HG03439 (cell line): ENCODE data around the gene LCLAT1.

Experiments used
- ATAC-seq: cut with Tn5 transposase; IDR thresholded peaks from one replicate; pipeline ENCODE4 v1.9.1; 2021; ENCODE audit warnings: mild to moderate bottlenecking, moderate library complexity; ENCODE audit not compliant: unreplicated experiment

Gene LCLAT1

GRCh38 chr2:30663321-30663720, 216.3 kb downstream of the LCLAT1 start:
- no peak for ATAC-seq

GRCh38 chr2:30663806-30664205, 216.8 kb downstream of the LCLAT1 start:
- ATAC-seq = no peak

DNA sequence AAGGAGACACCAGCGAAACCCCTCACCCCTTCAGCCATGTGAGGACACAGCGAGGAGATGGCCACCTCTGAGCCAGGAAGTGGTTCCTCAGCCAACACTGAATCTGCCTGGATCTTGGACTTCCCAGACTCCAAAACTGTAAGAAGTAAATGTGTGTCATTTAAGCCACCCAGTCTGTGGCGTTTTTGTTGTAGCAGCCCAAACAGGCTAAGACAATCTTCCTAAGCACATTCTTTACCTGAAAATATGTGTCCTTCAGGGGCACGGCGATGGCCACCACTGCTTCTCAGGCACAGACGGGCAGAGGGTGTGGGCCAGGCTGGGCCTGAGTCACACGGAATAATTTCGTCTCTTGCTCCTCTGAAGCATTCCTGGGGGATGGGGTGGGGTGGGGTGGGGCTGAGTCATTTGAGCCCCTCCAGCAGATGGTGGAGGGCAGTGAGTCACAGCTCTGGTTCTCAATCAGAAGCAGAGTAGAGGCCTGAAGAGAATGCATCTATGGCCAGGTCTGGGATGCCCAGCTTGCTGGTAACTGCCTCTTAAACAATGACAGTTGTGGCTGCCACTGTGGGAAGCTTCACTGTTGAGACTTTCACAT, 217.8 kb downstream of the LCLAT1 start:
- ATAC-seq = no peak

DNA sequence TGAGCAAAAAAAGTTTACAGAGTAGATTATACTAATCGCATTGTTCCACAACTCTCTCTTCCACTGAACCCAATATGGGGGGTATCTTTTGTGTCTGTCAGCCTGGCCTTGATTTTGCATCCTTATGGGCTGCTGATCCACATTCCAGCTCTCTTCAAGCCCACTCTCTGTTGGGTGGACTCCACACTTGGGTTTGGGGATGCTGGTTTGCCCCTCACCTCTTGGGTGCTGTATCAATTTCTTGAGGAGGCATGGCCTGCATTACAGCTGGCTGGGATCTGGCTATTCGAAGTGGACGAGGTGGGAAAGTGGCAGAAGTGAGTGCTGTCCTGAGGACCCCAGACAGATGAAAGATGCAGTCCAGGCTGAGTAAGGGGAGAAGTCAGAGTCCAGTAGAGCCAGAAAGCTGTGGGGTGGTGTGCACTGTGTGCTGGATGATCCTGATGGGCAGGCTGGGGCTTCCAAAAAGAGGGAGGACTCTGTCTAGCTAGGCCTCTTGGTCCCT, 218.8 kb downstream of the LCLAT1 start:
- ATAC-seq = no peak

DNA sequence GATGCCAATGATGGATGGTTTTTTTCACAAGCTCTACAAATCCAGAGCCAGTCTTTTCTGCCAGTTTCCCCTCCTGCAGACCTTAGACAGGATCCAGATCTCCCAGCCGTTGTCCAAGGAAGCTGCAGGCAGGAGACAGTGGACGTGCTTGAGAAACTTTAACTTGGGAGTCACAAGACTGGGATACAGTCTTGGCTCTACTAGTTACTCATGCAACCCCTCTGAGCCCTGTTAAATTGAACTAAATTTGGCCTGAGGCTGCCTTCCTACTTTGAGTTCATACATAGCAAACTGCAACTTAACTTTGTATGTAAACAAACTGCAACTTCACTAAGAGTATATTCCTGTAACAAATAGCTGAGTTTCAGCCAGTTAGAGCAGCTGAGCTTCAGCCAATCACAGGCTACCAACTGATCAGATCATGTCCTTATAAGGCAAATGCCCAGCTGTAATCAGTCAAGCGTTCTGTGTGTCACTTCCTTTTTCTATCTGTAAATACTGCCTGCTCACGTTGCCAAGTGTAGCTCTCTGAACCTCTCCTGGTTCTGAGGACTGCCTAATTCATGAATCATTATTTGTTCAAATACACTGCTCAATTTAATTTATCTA, 219.3 kb downstream of the LCLAT1 start:
- ATAC-seq = no peak

- ATAC-seq = no peak
Observed at GRCh38 chr2:30670453-30670852, 223.4 kb downstream of the LCLAT1 start.

DNA sequence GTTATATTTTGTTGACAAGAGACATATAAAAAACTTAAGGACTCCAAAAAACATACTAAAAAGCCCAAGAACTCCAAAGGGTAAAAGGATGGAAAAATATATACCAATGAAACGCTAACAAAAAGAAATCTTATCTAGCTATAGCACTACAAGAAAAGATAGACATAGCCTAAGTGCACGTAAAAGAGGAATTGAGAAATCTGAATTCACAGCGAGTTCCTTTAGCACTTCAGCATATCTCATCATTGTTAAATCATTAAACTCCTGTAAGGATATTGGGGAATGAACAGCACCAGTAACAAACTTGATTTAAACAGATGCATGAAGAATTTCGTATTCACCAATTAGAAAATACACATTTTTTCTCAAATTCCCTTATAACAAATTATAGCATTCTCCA, 226.1 kb downstream of the LCLAT1 start:
- ATAC-seq = no peak

DNA sequence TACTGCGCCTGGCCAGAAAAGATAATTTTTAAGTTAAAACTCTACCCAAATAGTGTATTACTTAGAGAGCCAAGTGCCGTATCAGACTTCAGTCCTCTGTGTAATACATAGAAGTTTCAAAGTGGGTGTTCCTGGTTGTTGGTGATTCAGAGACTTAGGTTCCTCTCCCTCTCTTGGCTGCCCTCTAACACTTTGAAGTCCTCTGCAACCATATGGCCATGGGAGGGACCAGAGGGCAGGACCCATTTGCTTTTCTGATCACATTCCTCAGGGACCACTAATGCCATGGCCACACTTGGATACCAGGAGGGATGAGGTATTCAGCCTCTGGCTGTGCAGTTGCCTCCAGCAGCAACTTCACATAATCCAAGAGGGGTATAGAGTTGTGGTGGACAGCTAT, 228.7 kb downstream of the LCLAT1 start:
- ATAC-seq = no peak

DNA sequence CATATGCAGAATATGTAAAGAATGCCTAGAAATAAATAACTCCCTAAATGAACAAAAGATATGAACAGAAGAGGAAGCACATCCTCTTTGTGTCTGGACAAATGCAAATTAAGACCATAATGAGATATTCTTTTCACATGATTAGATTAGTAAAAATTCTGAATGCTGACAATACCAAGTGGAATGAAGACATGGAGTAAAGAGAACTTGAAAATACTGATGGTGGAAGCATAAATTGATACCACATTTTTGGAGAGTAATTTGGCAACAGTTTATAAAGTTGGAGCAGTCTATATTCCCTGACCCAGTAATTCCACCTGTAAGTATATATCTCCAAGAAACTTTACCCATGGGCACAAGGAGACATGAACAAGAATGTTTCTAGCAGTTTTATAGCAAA, 230.2 kb downstream of the LCLAT1 start:
- ATAC-seq = no peak

- no peak for ATAC-seq
Observed at GRCh38 chr2:30677861-30678385, 230.9 kb downstream of the LCLAT1 start.

DNA sequence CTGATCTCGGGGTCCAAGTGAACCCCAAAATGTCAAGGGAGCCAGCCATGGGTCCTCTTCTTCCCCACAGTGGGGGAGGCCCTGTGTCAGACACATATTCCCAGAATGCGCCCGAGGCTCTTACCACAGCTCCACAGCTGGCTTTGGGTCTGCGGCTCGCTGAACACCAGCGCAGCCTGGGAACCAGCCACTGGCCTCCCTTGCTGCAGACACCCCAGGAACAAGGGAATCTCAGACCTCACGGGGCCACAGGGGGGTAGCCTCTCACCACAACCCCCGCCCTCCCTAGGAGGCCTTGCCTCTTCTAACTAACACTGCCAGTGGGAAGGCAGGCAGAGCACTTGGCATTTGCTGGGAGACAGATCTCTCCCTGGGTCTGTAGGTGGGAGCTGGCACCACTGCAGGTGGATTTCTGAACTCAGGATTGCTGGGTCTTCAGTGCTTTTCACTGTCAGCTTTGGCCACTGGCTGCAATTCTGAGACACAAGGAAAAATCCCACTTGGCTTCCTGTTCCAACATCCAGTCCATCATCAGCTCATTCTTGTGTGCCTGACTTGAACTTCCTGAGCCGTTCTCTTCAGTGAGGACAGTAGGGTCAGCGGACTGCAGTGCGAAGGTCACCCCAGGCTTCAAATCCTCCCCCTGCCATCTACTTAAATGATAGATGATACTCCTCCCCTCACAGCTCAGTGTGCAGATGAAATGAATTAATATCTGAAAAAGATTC, 231.5 kb downstream of the LCLAT1 start:
- no peak for ATAC-seq

GRCh38 chr2:30679426-30680088, 232.5 kb downstream of the LCLAT1 start:
- no peak for ATAC-seq

GRCh38 chr2:30680121-30680520, 233.1 kb downstream of the LCLAT1 start:
- no peak for ATAC-seq

DNA sequence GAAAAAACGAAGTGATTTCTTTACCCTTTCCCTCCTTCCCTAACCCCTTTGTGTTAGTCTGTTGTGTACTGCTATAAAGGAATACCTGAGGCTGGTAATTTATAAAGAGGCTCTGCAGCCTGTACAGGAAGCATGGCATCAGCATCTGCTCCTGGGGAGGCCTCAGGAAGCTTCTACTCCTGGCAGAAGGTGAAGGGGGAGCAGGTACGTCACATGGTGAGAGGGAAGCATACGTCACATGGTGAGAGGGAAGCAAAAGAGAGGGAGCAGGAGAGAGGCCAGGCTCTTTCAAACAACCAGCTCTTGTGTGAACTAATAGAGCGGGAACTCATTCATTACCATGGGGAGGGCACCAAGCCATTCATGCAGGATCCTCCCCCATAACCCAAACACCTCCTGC, 234.0 kb downstream of the LCLAT1 start:
- ATAC-seq = no peak

GRCh38 chr2:30683236-30683956, 236.3 kb downstream of the LCLAT1 start:
- ATAC-seq = no peak

DNA sequence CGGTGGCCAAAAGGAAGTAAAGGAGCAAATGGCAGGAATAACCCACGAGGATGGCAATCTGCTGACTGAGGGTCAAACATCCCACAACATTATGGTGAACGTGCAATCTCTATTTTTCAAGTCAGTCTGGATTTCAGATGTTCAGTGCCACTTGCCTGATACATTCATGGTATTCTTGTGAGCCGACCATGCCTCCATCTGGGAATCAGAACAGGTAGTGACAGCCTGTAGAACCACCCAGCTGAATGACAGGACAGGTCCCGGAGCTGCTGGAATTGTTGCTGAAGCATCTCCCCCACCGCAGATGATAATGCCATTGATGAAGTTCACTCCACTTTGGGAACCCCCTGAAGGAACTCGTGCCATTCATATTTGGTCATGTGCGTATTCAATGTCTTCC, 237.0 kb downstream of the LCLAT1 start:
- no peak for ATAC-seq

- ATAC-seq = no peak
Observed at GRCh38 chr2:30684516-30684915, 237.5 kb downstream of the LCLAT1 start.

DNA sequence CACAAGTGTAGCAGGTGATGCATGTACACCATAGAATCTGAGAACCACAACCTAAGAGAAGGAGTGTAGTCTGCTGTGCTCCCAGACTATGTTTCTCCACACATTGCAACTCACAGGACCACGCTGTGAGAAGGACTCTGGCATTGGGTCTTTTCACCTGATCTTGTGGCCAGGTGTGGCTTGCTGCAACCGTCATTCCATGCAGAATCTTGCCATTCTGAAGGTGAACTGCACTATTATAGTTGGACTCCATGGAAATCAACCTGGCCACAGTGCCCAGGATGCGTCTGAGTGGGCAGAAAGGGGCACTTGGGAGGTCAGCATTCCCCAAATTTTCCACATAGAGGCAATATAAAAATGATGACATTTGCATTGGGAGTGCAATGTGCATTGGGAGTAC, 237.9 kb downstream of the LCLAT1 start:
- ATAC-seq = no peak

DNA sequence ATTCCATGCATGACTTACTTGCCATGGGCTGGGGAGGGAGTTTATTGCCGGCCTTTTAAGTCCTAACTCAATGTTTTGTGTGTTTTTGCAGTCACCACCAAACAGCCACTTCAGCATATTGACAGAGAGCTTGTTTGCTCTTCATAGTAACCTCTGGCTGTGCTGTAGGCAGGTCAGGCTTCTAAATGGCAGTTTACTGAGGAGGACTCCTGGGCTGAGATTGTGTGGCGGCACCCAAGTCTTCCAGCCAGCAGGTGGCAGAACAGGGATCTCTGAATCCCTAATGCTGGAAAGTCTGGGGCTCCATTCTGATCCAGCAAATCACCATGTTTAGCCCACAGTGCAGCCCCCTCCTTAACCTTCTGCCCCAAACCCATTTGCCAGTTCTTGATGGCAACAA, 239.0 kb downstream of the LCLAT1 start:
- ATAC-seq = no peak

- ATAC-seq = no peak
Observed at GRCh38 chr2:30686669-30687068, 239.6 kb downstream of the LCLAT1 start.

- no peak for ATAC-seq
Observed at GRCh38 chr2:30688956-30689401, 241.9 kb downstream of the LCLAT1 start.
